Measurements from ENCODE around the gene SGK1.
"Not testable (repeated sequence)": the region's sequence is repeated elsewhere in the genome, so short reads cannot be mapped to it uniquely, and the experiment has no call there.

SGK1 gene

GRCh38 chr6:134253681-134254080 lies 64.2 kb downstream of the SGK1 start:
- DNase-seq (ENCODE audit: low read depth in 2 of 2): no peak

DNA sequence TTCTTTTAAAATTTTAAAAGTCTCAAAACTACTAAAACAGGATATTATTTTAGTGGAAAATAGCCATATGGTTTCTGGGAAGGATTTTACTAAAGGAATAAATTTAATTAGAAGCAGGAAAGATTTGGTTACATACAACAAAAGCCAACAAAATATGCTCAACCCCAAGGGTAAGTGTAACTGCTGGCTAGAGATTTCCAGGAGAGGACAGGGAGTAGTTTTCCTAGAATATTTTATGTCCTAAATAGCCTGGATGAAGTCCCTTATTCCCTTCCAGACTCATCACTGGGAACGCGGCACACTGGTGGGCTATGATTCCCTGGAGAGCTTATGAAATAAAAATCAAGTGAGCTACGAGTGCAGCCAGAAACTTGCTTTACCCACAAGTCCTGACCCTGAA lies 66.6 kb downstream of the SGK1 start:
- DNase-seq (ENCODE audit: low read depth in 2 of 2): no peak

DNA sequence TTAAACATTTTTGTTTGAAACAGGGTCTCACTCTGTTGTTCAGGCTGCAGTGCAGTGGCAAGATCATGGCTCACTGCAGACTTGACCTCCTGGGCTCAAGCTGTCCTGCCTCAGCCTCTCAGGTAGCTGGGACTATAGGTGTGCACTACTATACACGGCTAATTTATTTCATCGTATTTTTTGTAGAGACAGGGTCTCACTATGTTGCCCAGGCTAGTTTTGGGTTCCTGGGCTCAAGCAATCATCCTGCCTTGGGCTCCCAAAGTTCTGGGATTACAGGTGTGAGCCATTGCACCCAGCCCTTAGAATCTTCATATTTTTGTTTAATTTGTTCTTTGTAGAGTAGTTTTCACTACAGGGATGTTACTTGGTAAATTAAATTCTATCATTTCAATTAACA lies 67.1 kb downstream of the SGK1 start:
- DNase-seq (ENCODE audit: low read depth in 2 of 2): no peak

DNA sequence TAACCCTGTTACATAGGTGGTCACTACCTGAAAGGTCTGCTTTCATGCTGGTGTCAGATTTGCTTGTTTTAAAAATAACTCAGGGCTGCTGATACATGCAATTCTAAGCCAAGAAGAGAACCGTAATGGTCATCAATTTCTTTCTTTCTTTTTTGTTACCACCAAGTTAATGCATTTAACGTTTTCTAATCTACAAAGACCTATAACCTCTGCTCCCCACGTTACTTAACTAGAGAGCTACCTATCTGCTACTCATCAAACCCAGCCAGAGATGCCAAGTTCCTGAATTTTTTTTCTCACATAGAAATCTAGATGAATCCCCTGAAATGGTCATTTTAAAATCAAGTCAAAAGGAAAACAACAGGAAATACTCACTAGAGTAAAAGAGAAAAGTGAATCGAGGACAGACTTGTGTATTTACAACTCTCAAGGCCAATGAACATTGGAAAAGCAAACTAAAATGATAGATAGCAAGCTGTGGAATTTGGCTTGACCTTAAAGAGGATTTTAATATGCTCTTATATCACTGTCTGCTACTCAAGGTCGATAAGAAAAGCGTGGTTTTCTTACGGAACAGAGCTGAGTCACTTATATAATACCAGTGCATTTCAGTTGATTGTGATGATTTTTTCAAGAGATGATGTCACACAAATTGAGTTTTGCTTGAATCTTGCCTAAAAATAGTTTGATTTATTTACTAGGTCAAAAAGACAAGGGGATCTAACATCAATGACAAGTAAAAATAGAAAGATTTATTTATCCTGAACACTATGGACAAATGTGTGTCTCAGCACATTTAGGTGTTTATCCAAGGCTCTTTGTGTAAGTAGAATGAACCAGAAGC lies 67.9 kb downstream of the SGK1 start:
- DNase-seq (ENCODE audit: low read depth in 2 of 2): no peak

GRCh38 chr6:134249239-134249758 lies 68.6 kb downstream of the SGK1 start:
- DNase-seq (ENCODE audit: low read depth in 2 of 2): no peak

DNA sequence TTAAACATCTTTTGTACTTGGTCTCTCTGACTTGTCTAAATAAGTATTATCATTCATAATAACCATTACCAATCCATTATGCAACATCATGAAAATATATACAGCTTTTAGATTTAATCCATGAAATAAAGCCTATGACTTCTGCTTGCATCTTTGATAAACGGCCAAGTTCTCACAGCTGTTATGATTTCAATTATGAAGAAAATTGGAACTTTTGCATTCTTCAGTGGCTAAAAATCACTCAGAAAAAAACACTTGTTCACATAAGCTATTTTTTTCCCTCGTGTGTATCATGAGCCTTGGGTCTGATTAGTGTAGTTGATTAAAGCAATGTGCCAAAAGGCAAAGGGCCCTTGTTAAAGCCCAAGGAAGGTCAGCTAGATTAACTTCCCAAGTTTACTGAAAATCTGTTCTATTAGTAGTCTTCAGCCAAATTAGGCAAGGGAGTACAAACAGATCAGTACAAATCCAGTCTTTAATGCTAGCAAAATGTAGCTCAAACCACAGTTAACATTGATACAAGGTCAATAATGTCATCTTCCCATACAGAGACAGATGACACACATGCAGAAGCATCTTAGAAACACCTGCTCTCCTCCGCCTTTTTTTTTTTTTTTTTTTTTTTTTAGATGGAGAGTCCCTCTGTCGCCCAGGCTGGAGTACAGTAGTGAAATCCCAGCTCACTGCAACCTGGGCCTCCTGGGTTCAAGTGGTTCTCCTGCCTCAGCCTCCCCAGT lies 69.9 kb downstream of the SGK1 start:
- DNase-seq (ENCODE audit: low read depth in 2 of 2): no peak

GRCh38 chr6:134247231-134247833 lies 70.6 kb downstream of the SGK1 start:
- DNase-seq (ENCODE audit: low read depth in 2 of 2): peak; percentile 48 to 52

DNA sequence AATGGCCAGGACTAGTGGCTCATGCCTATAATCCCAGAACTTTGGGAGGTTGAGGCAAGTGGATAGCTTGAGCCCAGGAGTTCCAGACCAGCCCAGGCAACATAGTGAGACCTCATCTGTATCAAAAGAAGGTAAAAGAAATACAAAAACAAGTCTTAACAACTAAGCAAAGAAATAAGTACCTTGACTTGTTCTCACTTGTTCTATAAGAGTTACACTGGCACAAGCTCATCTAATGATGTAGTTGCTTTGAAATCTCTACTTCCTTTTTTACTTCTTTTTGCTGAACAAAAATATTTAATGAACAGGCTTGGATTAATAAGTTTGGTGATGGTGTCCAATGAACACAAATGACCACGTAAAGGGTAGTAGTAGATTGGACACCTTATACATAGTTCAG lies 72.2 kb downstream of the SGK1 start:
- no peak for DNase-seq (ENCODE audit: low read depth in 2 of 2)

DNA sequence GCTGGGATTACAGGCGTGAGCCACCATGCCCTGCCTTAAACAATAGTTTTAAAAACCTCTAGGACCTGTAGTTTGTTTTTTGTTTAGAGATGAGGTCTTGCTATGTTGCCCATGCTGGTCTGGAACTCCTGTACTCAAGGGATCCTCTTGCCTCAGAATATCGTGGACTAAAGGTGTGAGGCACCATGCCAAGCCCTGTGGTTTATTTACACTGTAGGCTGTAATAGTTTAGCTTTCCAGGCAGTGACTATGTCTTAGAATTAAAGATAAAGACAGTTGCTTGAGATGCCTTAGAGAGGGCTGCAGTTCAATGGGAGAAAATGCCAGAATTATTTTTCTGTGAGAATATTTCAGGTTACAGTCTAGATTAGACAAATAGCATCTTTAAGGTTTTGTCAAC lies 72.9 kb downstream of the SGK1 start:
- DNase-seq (ENCODE audit: low read depth in 2 of 2): no peak

DNA sequence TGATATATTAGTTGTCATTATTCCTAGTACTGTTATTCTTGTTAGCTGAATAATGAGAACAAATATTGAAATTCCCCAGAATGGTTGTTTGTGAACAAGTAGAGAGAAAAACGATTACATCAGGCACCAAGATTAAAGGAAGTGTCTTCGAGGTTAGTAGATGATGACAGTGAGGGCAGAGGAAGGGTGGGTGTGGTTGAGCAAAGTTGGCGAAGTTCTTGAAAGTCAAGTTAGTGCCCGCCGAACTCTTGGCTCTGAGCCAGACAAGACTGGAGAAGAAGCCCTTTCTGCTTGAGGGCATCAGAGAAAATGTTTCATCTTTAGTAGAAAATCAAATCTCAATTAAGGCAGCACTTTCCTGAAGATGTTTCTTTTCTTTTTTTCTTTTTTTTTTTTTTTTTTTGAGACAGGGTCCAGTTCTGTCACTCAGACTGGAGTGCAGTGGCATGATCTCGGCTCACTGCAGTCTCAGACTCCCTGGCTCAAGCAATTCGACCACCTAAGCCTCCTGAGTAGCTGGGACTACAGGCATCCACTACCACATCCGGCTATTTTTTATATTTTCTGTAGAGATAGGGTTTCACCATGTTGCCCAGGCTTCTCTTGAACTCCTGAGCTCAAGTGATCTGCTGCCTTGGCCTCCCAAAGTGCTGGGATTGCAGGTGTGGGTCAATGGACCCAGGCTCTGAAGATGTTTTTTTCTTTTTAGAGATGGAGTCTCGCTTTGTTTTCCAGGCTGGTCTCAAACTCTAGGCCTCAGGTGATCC lies 77.1 kb downstream of the SGK1 start:
- DNase-seq (ENCODE audit: low read depth in 2 of 2): peak; percentile 83 to 90

DNA sequence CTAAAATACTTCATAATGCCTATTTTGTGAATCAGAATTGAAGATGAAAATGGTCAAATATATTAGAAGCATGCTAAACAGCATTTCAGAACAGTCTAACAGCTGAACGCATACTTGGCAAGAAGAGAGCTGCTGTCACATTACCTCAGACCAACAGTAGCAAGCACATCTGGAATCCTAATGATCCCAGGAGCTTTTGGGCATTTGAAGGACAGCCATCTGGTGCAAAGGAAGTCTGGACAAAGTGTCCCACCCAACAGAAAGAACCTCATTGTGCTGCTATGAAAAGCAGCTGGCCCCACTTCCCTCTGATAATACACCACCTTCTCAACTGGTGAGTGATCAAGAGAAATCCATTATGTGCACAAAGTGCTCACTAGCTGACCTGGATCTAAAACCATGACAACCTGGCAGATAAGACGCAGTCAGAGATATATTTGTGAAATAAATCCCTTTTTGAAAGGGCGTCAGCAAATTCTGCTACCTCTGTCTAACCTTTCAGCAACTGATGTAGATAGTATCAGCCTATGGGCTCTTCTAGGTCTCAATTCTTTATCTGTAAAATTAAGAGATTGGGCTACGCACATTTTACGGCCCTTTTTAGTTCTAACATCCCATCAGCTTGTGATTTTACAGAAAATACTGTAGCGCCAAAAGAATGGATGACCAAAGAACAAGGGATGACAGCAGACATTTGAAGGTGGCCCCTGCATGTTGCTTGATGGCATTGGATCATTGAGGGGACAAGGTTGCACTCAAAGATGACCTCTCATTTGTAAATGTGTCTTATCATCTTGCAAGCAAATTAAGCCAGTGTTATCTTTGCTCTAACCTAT lies 78.7 kb downstream of the SGK1 start:
- no peak for DNase-seq (ENCODE audit: low read depth in 2 of 2)

DNA sequence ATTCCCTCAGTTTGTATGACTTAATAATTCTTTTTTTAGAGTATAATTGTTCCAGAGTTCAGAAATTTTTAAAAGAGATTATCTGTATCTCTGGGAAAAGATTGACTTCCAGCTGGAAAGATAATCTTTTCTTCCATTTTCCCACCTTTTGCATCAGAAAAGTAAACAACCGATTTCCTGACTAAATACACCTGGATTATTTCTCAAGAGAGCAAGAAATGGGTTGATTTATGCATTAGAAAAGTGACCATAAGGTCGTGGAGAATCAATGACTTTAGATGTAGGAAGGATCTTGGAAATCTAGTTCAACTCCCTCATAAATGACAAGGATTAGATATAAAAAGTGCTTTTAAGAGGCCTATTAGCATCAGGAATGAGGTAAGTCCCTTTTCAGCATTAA lies 79.9 kb downstream of the SGK1 start:
- no peak for DNase-seq (ENCODE audit: low read depth in 2 of 2)

DNA sequence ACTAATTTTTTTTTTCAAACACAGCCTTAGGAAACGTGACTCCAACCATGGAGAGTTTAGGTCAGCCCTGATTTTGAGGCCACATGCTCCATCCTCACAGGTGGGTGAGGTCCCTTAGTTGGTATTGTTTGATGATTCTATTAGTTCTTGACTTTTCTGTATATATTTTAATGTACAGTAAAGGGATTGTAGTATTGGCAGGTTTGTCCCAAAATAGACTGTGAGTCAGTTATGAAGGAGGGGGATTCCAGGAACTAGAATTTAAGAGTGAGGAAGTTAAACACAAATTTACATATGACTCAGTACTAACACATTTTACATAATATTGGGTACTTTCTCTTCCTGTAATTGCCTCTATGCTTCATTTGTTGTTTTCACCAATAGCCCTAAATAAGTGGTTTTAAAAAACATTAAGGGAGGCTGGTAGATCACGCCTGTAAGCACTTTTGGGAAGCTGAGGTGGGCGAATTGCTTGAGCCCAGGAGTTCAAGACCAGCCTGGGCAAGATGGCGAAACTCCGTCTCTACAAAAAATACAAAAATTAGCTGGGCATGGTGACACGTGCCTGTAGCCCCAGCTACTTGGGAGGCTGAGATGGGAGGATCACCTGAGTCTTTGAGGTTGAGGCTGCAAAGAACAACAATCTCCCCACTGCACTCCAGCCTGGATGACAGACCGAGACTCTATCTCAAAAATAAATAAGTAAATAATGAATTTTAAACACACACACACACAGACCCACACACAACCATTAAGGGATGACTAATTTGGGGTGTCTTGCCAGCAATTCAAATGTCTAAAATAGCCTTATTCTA lies 81.8 kb downstream of the SGK1 start:
- no peak for DNase-seq (ENCODE audit: low read depth in 2 of 2)

DNA sequence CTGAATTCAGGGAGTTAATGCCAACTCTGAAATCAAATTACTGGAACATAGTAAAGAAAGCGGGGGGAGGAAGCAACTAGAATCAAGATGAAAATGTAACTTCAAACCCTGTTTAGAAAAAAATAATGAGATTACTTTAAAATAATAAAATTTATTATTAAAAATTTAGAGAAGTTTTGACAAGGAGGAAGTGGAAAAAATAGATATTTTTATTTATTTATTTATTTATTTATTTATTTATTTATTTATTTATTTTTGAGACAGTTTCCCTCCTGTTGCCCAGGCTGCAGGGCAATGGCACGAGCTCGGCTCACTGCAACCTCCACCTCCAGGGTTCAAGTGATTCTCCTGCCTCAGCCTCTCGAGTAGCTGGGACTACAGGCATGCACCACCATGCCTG lies 82.6 kb downstream of the SGK1 start:
- DNase-seq (ENCODE audit: low read depth in 2 of 2): not testable (repeated sequence)

- no peak for DNase-seq (ENCODE audit: low read depth in 2 of 2)
Measured at GRCh38 chr6:134233180-134233955, 84.5 kb downstream of the SGK1 start.

DNA sequence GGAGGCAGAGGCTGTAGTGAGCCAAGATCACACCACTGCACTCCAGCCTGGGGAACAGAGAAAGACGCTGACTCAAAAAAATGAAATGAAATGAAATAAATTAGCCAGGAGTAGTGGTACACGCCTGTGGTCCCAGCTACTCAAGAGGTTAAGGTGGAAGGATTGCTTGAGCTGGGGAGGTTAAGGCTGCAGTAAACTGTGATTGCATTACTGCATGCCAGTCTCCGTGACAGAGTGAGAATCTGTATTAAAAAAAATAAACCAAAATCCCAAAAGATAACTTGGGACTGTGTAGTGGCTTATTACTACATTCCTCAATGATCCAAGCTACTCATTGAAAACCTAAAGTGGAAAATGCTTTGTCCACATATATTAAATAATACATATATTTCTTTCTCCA lies 87.0 kb downstream of the SGK1 start:
- DNase-seq (ENCODE audit: low read depth in 2 of 2): no peak

GRCh38 chr6:134230087-134230700 lies 87.7 kb downstream of the SGK1 start:
- no peak for DNase-seq (ENCODE audit: low read depth in 2 of 2)

- DNase-seq (ENCODE audit: low read depth in 2 of 2): no peak
Measured at GRCh38 chr6:134229520-134229919, 88.4 kb downstream of the SGK1 start.
